HepG2 (cell line): ENCODE results near the gene TOP2A. TPM values are rescaled to one million over a fixed set of nuclear protein-coding genes. Genes with fewer than 3 reads are reported as not detected.

Experiments used
- ATAC-seq: fragments of 200-7000 bp; cut with Tn5 transposase; 3 replicates; pipeline ENCODE4 v1.9.1; 2020; ENCODE audit warnings: mild to moderate bottlenecking, moderate library complexity
- BruUV-seq: library from RNA; stranded (reverse); fragments of 400-500 nt; replicated peaks from 2 replicates; lab custom pipeline; 2021; lab: Mats Ljungman, UMichigan
- CTCF ChIA-PET: fragments of 300-600 bp; formaldehyde crosslinking; extraction: SDS; loops from one replicate; lab custom pipeline; 2021; ENCODE audit warnings: low total read pairs, inconsistent platforms, low intra/inter-chr PET ratio; lab: Yijun Ruan, JAX
- POLR2A ChIA-PET: fragments of 350-600 bp; sonication (Branson Sonifier 250); formaldehyde crosslinking; loops from one replicate; lab custom pipeline; 2020; ENCODE audit warnings: antibody characterized with exemption, inconsistent platforms; lab: Yijun Ruan, JAX
- DNase-seq: peaks from one replicate; pipeline ENCODE4 v3.0.0-alpha.2; 2015; ENCODE audit warnings: low spot score
- FAIRE-seq: peaks from 3 replicates; lab custom pipeline; 2011; peaks lifted over from hg19 to GRCh38; lab: Jason Lieb, UNC
- H2AFZ ChIP-seq: one replicate; pipeline ENCODE4 v1.6.1; 2011; ENCODE audit warnings: low read length, inconsistent platforms
- H3K27ac ChIP-seq: fragments of 300-600 bp; 3 replicates; pipeline ENCODE4 v1.8.0; 2011; ENCODE audit warnings: mixed run types, mild to moderate bottlenecking, mixed read lengths, low read length, inconsistent platforms; ENCODE audit not compliant: insufficient read depth; ENCODE audit errors: extremely low read length
- H3K27me3 ChIP-seq, 2 experiments: fragments of 200-600 bp in 1 of 2; 2 replicates in 1 of 2; 3 replicates in 1 of 2; pipeline versions ENCODE4 v1.6.0 to v1.8.0; 2011; ENCODE audit warnings: low read length in 2 of 2, mild to moderate bottlenecking in 2 of 2, moderate library complexity in 2 of 2, inconsistent platforms in 1 of 2; ENCODE audit not compliant: insufficient read depth in 2 of 2, control insufficient read depth in 1 of 2
- H3K36me3 ChIP-seq, 2 experiments: fragments of 200-600 bp in 1 of 2; replicated peaks in 1 of 2; 2 replicates in 1 of 2; 3 replicates in 1 of 2; pipeline versions ENCODE4 v1.5.1 to v1.8.0; 2011; ENCODE audit warnings: low read length in 2 of 2, inconsistent platforms in 1 of 2; ENCODE audit not compliant: insufficient read depth in 2 of 2, control insufficient read depth in 1 of 2
- H3K4me1 ChIP-seq: 2 replicates; pipeline ENCODE4 v1.5.1; 2012; ENCODE audit warnings: low read length, inconsistent platforms; ENCODE audit not compliant: insufficient read depth
- H3K4me2 ChIP-seq: 2 replicates; pipeline ENCODE4 v1.6.0; 2011; ENCODE audit warnings: low read depth, low read length, inconsistent platforms
- H3K4me3 ChIP-seq, 3 experiments: fragments of 200-600 bp in 1 of 3; sonication (generic), shearing (Covaris generic) in 1 of 3; replicated peaks in 1 of 3; 2 replicates each; pipeline ENCODE4 v1.5.1; 2011 to 2016; ENCODE audit warnings: low read length in 3 of 3, inconsistent platforms in 2 of 3, low read depth in 2 of 3, mild to moderate bottlenecking in 2 of 3, control low read depth in 1 of 3, mixed read lengths in 1 of 3; ENCODE audit not compliant: insufficient read depth in 1 of 3
- H3K79me2 ChIP-seq: one replicate; pipeline ENCODE4 v1.6.1; 2011; ENCODE audit warnings: low read length, inconsistent platforms; ENCODE audit not compliant: insufficient read depth
- H3K9ac ChIP-seq: 2 replicates; pipeline ENCODE4 v1.6.0; 2011; ENCODE audit warnings: mild to moderate bottlenecking, low read depth, low read length, inconsistent platforms; ENCODE audit not compliant: insufficient read depth
- H3K9me3 ChIP-seq: 2 replicates; pipeline ENCODE4 v1.5.1; 2012; ENCODE audit warnings: mild to moderate bottlenecking, low read length
- H4K20me1 ChIP-seq: 2 replicates; pipeline ENCODE4 v1.6.0; 2011; ENCODE audit warnings: inconsistent platforms, mild to moderate bottlenecking, low read length, moderate library complexity; ENCODE audit not compliant: insufficient read depth
- ARID3A ChIP-seq: IDR thresholded peaks from 2 replicates; pipeline ENCODE4 v1.6.1; 2012; ENCODE audit warnings: low read depth, low read length, improper control_type of control experiment
- BCLAF1 ChIP-seq: fragments of 450-650 bp; IDR thresholded peaks from 2 replicates; pipeline ENCODE4 v1.6.1; 2017; ENCODE audit warnings: mild to moderate bottlenecking
- MED8 ChIP-seq: sonication (generic); formaldehyde crosslinking; IDR thresholded peaks from 2 replicates; pipeline ENCODE4 v1.8.1; 2023; ENCODE audit warnings: mild to moderate bottlenecking, missing genetic modification reagents; ENCODE audit not compliant: insufficient replicate concordance
- POGZ ChIP-seq: sonication (generic); formaldehyde crosslinking; IDR thresholded peaks from 2 replicates; pipeline ENCODE4 v1.4.0; 2020; ENCODE audit warnings: mild to moderate bottlenecking, missing genetic modification reagents
- RAD21 ChIP-seq: fragments of 450-650 bp; formaldehyde crosslinking; IDR thresholded peaks from 2 replicates; pipeline ENCODE4 v1.5.0; 2020; ENCODE audit warnings: mild to moderate bottlenecking
- STAG1 ChIP-seq: sonication (generic); formaldehyde crosslinking; IDR thresholded peaks from 2 replicates; pipeline ENCODE4 v1.4.0; 2020; ENCODE audit warnings: missing genetic modification reagents
- TEAD3 ChIP-seq: optimal IDR thresholded peaks from 2 replicates; pipeline ENCODE3; 2016; ENCODE audit warnings: borderline replicate concordance
- ZFP37 ChIP-seq: sonication (generic); formaldehyde crosslinking; IDR thresholded peaks from 2 replicates; pipeline ENCODE4 v1.4.0; 2020; ENCODE audit warnings: missing genetic modification reagents, borderline replicate concordance
- ZFP91 ChIP-seq: sonication (generic); formaldehyde crosslinking; IDR thresholded peaks from 2 replicates; pipeline ENCODE4 v1.9.0; 2022; ENCODE audit warnings: missing genetic modification reagents, mild to moderate bottlenecking, borderline replicate concordance
- ZNF362 ChIP-seq: sonication (generic); formaldehyde crosslinking; IDR thresholded peaks from 2 replicates; pipeline ENCODE4 v1.4.0; 2020; ENCODE audit warnings: missing genetic modification reagents, mild to moderate bottlenecking, borderline replicate concordance
- ZNF782 ChIP-seq: sonication (generic); formaldehyde crosslinking; IDR thresholded peaks from 2 replicates; pipeline ENCODE4 v1.4.0; 2020; ENCODE audit warnings: missing genetic modification reagents, mild to moderate bottlenecking, borderline replicate concordance
- WGBS: methylation state at CpG from one replicate; pipeline ENCODE4 v1.1.6; 2017; ENCODE audit warnings: low lambda C conversion rate; 5-methylcytosine and 5-hydroxymethylcytosine counted together
- in situ Hi-C: cut with HindIII; loops from 2 replicates; pipeline ENCODE4 v1.10.0; 2017; ENCODE audit warnings: low pct_unique_long_range_greater_than_20kb; ENCODE audit not compliant: extremely low pct_ligation_motif_present
- intact Hi-C: fragments of 100-400 bp; cut with micrococcal nuclease; formaldehyde crosslinking; loops from one replicate; pipeline ENCODE4 v1.10.0; 2022; ENCODE audit not compliant: unreplicated experiment
- polyA plus RNA-seq, 8 experiments: library from polyadenylated mRNA; depleted of rRNA in 3 of 8; stranded (reverse) in 7 of 8; unstranded in 1 of 8; fragments of >200 nt; fragmentation: Illumina TruSeq in 4 of 8; extraction: Trizol in 4 of 8; gene quantifications; 2 replicates each; pipeline versions ENCODE4 v1.2.1 to v1.2.3, GENCODE V29; 2011 to 2016; ENCODE audit warnings: low read depth in 4 of 8, missing spikeins in 1 of 8, mixed read lengths in 1 of 8; ENCODE audit not compliant: insufficient read depth in 1 of 8
- total RNA-seq, 5 experiments: library from RNA; depleted of rRNA; stranded (reverse); fragments of >200 nt; fragmentation: Illumina TruSeq; extraction: Trizol; gene quantifications; 2 replicates each; pipeline ENCODE4 v1.2.3, GENCODE V29; 2016; ENCODE audit warnings: low read depth in 1 of 5

The TOP2A gene
- total and polyA plus RNA-seq, 2 of the 13 experiments (the other 11 are each of a cell fraction or from before 2014, with no cell fraction given): 108 to 327 TPM

GRCh38 chr17:40399185-40399584 lies 18.5 kb downstream of the TOP2A start:
- Histone ChIP-seq H3K27me3 (no peaks in the 10 kb centered on the region), H3K9ac (no peak overlapping the region), H3K36me3 (peaks cover 17 to 96% of the 10 kb centered on the region in 2 experiments), H2AFZ (no peak overlapping the region), H3K4me3 (no peak overlapping the region), H3K27ac (no peak overlapping the region), H4K20me1 (no peaks in the 10 kb centered on the region), H3K4me1 (no peaks in the 10 kb centered on the region), H3K79me2 (no peaks in the 10 kb centered on the region), H3K9me3 (no peaks in the 10 kb centered on the region), H3K4me2 (no peak overlapping the region)
- no TSS peak for BruUV-seq
- ATAC-seq: peak; percentile 71
- peak; percentile 48 for FAIRE-seq
- DNase-seq: peak; percentile 74
- in situ Hi-C loops (no loop called here), intact Hi-C loops (loop anchor here (1.0 kb wide), 2 partner anchors 135 to 161 kb away; no protein-coding TSS in a partner anchor)
- ChIA-PET POLR2A (no interaction called here), CTCF (interaction anchor here (0.6 to 2.8 kb wide), 7 partner anchors 34 to 161 kb away, joined by 3 to 33 read pairs (median 3); partner anchors contain the start of gene IGFBP4)
- WGBS: 93% methylated on average over 4 of the region's 4 CpGs
- TF ChIP-seq ARID3A: peak; percentile 87
- peak; percentile 49 for TF ChIP-seq STAG1
- peak; percentile 57; the same call in 1 of the 2 replicates for TF ChIP-seq ZNF362 (CRISPR knock-in tag)
- TF ChIP-seq ZFP37 (CRISPR knock-in tag): no peak
- TF ChIP-seq ZFP91 (CRISPR knock-in tag): no peak
- TF ChIP-seq RAD21 (CRISPR knock-in tag): peak; percentile 55; the same call in 1 of the 2 replicates
- TF ChIP-seq TEAD3: no peak
- TF ChIP-seq ZNF782 (CRISPR knock-in tag): no peak
- TF ChIP-seq POGZ (CRISPR knock-in tag): no peak
- no peak for TF ChIP-seq BCLAF1
- no peak for TF ChIP-seq MED8 (CRISPR knock-in tag)
